Stimulated activated CD4-positive, alpha-beta T cell treated with anti-CD3 and anti-CD28 coated beads, TNF-alpha, amount 100 ng/mL, for 24 hours (primary cell): Measurements from ENCODE around the gene ATP9B.

Experiments
- DNase-seq, 3 experiments: peaks; one replicate each; pipeline ENCODE4 v3.0.0-alpha.2; 2020; ENCODE audit warnings: low read depth in 3 of 3

The ATP9B gene

DNA sequence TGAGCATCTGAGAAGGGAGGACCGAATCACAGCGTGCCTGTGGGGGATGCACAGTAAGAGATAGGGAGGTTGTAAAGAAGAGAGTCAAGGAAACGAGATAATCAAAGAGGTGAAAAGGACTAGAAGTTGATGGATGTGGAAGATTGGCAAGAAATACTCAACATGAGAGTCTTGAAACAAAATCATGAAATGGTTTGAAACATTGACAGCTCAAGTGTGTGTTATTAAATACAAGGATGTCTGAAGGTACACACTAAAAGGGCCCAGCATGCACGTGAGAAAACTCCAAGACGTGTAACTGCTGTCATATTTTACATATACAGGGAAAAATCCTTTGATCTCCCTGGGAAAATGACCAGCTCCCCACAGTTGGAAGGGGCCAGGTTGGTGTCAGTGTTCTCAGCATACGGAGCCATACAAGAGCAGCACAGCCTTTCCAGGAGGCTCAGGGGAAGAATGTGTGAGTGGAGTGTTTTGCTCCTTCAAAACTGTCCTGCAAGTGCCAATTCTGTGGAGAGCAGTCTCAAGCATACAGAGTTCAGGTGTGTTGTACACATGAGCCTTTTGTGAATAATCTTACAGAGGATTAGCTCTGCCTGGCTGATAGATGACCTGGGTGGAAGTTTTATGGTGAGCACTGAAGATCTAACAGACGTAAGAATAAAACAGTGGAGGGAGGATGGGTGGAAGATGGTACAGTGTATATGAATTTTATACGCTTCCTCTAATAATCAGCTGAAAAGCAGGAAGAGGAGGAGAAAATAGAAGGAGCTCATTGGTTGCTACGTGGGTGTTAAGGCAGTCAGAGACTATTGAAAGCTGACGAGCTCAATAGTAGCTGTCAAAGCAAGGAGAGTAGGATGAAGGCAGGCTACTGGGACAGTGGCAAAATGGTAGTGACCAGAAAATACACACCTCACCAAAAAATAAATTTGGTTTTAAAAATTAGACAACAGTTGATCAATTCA, 126.8 kb downstream of the ATP9B start:
- DNase-seq: no peak

DNA sequence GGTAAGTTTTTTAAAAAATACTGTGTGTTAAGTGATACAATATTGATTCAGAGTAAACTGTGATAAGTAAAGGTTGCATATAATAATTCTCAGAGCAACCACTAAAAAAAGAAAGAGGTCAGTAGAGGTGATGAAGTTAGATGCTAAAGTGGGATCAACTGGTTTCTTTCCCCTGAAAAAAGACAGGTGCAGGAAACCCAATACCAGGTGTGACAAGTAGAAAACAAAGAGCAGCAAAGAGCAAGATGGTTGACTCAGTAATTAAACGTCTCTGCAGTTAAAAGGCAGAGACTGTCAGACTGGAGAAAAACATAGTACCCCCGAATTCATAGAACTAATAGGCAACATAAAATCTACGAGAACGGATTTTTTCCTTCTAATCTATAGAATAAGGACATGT, 128.3 kb downstream of the ATP9B start:
- no peak for DNase-seq

DNA sequence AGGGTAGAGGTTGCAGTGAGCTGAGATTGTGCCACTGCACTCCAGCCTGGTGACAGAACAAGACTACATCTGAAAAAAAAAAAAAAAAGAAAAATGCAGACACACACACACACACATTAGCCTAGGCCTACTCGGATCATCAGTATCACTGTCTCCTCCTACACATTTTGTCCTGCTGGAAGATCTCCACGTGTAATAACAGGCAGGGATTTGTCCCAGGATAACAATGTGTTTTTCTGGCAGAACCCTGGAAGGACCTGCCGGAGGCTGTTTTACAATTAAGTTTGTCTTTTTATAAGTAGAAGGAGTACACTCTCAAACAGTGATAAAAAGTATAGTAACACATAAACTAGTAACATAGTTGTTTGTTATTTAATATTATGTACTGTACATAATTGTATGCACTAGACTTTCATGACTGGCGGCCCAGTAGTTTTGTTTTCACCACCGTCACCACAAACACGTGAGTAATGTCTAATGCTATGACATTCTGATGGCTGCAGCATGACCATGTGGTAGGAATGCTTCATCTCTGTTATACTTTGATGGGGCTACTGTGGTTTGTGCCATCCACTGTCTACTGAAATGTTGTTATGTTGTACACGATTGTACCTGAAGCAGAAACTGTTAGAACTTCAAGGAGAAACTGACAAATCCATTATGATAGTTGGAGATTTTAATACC, 130.6 kb downstream of the ATP9B start:
- no peak for DNase-seq

DNA sequence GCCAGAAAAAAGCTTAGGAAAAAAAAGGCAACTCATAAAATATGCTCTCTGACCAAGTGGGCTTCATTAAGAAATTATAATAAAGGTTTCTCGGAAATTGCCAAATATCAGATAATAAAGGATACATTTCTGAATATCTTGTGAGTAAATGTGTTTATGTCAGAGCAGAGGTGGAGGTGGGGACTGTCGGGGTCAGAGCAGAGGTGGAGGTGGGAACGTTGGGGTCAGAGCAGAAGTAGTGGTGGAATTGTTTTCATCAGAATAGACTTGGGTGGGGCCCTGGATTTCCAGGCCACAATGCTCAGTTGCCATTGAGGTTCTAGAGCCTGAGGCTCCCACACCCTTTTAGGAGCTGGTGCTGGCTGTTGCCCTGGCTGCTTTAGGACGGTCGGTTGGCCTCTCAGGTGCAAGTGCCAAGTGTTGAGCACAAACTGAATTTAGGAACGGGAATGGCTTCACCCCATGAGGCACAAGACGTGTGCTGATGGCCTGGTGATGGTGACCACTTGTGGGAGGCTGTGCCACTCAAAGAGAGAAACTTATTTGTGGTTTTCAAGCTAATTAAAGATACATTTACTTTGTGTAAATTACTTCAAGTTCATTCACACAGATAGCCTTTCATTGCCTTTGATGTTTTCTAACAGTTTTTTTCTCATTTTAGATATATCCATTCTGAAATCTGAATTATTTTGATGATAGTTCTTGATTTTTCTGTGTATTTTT, 131.5 kb downstream of the ATP9B start:
- DNase-seq: no peak

DNA sequence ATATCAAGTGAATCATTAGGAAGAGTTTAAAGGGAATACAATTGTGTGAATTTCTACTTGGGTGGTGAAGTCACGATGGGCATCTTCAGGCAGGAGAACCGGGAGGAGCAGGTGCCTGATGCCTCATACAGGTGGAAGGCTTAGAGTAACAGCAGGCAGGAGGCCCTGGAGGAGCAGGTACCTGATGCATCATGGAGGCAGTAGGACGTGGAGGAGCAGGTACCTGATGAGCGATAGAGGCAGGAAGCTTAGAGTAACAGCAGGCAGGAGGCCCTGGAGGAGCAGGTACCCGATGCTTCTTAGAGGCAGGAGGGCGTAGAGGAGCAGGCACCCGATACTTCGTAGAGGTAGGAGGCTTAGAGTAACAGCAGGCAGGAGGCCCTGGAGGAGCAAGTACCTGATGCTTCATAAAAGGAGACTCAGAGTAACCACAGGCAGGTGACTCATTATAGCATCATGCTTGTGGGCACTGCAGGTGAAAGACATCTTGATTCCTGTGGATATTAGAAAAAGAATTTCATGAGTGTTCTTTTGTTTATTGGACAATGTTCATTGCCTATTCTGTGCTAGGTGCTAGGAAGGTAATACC, 133.9 kb downstream of the ATP9B start:
- peak; percentile 5 to 26 (median 21) for DNase-seq

DNA sequence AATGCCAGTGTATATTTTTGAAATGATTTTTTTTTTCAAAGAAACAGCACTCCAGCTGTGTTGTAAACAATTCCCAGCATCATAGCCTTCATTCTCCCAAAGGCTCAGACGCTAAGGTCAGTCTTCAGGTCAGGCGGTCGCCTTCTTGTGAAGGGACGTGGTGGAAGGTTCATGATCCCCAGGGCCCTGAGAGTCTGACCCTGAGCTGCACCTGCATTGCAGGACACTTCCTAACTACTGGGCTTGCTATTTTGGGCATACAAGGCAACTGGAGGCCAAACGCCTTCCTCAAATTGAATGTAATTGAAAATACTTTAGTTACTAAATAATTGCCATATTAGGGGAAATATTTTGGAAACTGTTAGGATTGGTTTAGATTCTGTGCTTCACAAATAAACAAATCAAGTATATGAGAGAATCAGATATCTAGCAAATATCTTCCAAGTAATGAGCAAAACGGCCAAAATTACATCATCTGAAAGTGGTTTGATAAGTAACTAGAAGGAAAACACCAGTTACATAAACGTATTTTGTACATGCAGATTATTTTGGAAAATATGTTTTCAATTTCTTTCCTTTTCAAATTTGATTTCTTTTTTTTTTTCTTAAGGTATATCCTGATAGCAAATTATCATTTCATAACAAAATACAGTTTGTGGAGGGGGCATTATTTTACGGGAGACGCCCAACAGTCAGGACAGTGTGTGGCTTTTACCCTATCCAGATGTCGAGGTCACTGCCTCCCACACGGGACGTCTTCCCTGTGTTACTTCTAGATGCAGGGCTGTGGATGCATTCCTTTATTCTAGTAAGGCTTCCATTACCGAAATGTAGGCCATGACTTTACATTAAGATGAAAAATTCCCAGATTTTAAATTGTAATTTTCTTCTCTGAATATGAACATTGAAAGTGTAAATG, 136.0 kb downstream of the ATP9B start:
- no peak for DNase-seq

DNA sequence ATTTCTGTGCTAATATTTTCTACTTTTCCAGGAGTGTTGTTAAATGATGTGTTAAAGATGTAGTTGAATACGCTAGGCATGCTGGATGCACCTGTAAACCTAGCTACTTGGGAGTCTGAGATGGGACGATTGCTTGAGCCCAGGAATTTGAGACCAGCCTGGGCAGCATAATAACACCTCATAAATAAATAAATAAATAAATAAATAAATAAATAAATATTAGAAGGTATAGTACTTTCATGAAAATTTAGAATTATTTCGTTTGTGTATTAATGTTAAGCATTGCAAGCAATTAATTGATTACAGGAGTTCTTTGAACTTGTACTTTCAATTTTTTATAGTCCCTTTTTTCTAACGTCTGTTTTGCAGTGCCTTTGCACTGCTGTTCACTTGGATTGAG, 137.2 kb downstream of the ATP9B start:
- DNase-seq: no peak

DNA sequence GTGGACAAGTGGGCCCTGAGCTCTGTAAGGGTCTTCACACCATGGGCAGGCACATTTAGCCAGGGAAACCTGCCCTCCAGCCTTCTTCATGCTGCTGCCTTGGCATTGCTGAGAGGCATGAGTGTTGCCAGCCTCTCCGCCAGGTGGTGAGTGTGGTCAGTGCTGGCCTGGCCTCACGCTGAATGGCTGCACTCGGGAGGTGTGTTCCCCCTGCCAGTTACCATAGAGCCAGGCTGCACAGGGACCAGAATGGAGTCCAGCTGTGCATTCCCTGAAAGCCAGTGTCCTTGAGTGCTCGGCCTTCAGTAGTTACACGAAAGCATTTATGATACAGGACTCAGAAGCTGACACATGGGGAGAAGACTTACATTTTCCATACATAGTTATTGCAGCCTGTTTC, 139.7 kb downstream of the ATP9B start:
- DNase-seq: no peak

DNA sequence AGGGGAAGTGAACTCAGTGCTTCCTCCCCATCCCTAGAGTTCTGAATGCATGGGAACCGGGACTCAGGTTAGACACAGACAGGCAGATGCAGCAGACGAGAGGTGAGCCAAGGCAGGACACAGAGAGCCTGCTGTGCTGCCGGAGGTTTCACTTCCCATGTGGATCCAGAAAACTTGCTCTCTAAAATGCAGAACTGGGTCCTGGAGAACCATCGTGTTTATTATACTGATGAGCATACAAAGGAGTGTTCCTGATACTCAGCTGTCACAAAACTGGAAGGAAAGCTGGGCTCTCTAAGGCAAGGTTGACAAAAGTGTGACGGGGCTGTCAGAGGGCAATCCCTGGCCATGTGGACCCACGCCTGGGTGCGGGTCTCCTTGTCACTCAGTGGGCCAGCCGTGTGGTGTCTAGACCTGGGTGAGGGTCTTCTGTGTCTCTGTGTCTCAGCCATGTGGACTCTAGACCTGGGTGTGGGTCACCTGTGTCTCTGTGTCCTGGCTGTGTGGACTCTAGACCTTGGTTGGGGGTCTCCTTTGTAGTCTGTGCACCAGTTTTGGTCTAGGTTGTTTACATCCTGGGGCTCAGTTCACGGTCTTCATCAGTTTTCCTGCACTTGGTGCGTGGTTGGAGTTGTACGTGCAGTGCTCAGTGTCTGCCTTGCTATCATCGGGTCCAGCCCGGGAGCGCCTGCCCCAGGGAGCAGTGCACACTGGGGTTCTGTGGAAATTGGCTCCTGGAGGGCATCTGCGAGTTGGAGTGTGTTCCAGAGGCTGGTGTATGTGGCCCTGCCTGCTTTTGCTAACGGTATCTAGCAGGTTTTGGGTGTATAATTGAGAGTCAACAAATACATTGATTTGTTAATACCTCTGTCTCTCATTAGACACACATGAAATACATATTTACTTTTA, 141.1 kb downstream of the ATP9B start:
- DNase-seq: no peak

DNA sequence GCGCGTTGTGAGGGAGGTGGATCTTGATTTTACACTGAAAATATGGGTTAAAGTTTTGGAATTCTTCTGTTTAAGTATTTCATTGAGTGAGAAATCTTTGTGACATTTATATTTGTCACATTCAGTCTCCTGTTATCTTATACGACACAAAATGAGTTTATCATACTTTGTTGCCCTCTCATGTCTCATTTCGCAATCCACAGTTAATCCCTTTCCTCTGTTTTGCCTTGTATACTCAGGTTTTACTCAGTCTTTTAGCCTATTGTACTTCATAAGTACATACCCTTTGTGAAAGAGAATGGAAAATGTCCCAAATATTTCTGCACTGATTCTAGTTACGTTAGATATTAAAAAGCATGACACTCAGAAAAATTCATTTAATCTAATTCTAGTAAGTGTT, 142.7 kb downstream of the ATP9B start:
- no peak for DNase-seq

DNA sequence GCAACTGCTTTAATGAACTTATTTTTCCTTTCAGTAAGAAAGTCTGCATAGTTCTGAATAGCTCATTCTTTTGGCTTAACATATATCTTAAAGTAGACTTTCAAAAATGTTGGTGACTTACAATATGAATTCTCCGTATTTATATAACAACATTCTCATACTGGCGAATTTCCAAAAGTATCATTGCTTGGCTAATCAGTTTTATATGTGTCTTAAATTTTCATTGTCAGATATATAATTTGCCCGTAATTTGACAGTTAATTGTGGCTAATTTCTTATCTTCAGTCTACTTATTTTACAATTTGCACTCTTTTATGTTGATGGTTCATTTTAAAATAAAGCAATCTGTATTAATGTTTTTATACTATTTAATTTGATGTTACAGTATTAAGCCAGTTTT, 144.9 kb downstream of the ATP9B start:
- DNase-seq: no peak

DNA sequence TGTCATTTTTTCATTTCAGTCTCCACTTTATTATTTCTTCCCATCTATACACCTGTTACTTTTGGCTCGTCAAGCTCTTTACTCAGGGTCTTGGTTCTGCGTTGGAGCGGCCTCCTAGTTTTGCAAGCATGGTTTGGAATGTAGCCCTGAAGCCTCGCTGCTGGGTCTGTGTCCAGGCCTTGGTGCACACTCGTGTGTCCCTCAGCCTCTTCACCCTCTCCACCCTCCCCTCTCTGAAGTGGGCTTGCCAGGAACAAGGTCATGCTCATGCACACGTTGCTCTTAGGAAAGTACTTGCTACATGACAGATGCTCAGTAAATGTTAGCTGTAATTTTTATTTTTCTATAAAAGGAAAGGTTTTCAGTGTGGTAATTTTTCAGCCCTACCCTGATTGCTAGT, 147.0 kb downstream of the ATP9B start:
- DNase-seq: no peak

DNA sequence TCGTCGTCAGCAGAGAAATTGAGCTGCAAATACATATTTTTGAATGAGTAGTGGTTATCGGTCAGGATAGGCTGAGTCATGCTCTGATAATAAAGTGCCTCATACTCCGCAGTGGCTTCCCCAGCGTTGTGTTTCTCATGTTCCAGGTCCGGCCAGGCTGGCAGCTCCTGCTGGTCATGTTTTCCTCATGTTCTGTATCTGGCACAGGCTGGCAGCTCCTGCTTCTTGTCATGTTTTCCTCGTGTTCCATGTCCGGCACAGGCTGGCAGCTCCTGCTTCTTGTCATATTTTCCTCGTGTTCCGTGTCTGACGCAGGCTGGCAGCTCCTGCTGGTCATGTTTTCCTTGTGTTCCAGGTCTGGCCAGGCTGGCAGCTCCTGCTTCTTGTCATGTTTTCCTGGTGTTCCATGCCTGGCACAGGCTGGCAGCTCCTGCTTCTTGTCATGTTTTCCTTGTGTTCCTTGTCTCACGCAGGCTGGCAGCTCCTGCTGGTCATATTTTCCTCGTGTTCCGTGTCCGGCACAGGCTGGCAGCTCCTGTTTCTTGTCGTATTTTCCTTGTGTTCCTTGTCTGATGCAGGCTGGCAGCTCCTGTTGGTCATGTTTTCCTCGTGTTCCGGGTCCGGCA, 148.9 kb downstream of the ATP9B start:
- no peak for DNase-seq

DNA sequence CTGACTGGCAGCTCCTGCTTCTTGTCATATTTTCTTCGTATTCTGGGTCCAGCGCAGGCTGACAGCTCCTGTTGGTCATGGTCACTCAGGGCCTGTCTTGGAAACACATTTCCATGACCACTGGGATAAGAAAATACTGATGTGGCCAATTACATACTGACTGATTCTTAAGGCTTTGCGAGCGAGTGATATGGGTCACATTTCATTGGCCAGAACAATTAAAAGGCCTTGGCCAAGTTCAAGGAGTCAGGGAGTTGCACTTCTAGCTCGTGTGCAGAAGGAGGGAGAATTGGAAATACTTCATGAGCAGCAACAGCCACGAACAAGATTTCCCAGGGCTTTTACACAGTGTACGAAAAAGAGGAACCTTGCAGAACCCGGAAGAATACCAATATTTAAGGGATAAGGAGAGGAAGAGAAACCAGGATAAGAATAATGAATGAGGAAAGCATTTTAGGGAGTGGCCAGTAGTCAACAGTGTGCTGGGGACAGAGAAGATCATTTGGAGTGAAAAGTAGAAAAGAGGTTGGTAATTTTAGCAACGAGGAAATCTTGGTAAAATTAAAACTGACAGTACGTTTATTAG, 149.5 kb downstream of the ATP9B start:
- no peak for DNase-seq

DNA sequence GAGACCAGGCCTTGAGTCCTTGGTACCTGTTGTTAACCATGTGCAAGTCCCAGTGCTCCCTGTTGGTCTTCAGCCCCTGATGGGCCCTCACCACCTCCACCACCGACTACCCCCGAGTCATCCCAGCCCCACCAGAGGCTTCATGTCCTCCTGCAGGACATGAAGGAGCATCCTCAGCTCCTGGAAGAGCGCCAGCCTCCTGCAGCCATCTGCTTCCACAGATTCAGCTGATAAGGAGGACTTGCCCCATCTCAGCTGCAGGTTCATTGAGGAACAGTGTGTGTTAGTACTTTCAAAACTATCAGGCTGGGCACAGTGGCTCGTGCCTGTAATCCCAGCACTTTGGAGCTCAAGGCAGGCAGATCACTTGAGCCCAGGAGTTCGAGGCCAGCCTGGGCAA, 151.9 kb downstream of the ATP9B start:
- DNase-seq: no peak

DNA sequence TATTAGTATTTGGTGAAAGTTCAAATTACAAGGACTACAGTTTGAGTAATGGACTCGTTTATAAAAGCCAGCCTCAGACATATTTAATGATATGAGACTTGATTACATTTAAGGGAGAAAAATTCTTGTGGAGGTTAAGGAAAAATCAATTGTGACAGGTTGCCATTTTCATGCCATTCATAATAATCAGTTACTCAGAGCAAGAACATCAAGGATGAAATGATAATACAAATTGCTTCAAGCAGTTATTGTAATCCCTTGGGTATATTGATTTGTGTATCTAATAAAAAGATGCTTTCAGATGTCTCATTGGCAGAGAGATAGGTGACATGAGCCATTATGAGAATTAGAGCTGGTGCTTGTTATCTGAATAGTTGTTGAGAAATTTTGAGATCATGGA, 153.6 kb downstream of the ATP9B start:
- no peak for DNase-seq

DNA sequence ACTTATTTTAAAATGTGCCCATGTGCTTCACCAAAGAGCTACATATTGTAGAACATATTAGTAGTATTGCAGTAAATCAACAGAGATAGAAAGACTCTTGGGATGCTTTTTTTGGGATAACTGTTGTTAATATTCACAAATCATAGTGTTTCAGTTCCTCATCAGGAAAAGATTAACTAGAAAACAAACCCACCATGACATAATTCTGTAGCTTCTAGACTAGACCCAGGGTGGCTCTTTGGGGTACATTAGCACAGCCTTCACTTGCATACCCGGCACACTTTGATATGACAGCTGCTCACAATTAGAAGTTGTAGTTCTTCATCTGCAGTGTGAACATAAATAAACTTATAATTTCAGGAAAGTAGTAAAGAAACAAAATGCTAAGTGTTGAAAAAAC, 154.2 kb downstream of the ATP9B start:
- DNase-seq: no peak

DNA sequence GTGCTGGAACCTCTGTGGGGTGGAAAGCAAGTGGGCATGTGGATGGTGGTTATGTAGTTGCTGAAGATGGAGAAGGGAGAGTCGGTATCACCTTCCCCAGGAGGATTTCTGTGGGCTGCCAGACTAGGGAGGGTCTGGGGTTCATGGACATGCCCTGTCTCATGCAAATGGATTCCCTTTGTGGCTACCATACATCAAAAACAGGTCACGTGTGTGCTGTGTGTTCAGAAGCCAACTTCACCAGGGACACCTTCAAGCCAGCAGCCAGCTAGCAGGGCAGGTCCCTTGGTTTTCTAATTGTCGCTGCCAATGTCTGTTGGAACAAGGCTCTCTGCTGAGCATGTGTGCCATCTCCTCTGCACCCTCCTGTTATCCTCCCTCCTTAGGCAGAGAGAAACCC, 155.2 kb downstream of the ATP9B start:
- no peak for DNase-seq

DNA sequence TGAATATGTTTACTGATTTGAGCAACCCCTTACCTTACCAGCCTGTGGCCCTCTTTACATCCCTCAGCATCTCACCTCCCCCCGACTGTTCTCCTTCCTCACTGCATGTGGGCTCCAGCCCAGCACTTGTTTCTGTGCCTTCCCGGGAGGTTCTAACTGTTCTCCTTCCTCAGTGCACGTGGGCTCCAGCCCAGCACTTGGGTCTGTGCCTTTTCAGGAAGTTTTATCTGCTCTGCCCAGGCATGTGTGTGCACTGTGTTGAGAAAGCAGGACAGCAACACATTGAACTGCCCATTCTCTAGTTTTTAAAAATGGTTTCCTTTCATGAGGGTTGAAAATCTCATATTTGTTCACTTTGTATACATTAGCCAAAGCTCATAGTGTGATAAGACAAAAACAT, 158.4 kb downstream of the ATP9B start:
- DNase-seq: no peak
